IgD-negative memory B cell (primary cell): ENCODE data around the gene MEOX1. TPM values are rescaled to one million over a fixed set of nuclear protein-coding genes. Genes with fewer than 3 reads are reported as not detected.

Experiments used
- H3K27ac Mint-ChIP-seq, 3 donors: one replicate each; pipeline ENCODE4 v1.8.0; 2020 to 2022; ENCODE audit warnings: mild to moderate bottlenecking in 3 of 3, mixed read lengths in 3 of 3, moderate library complexity in 1 of 3
- H3K27me3 Mint-ChIP-seq: one replicate; pipeline ENCODE4 v1.8.0; 2021; ENCODE audit warnings: mixed read lengths
- H3K36me3 Mint-ChIP-seq: one replicate; pipeline ENCODE4 v1.8.0; 2020; ENCODE audit warnings: mild to moderate bottlenecking, mixed read lengths
- H3K4me1 Mint-ChIP-seq, 3 donors: one replicate each; pipeline ENCODE4 v1.8.0; 2020 to 2022; ENCODE audit warnings: mixed read lengths in 3 of 3, mild to moderate bottlenecking in 1 of 3
- H3K4me3 Mint-ChIP-seq, 4 donors: one replicate each; pipeline ENCODE4 v1.8.0; 2020 to 2022; ENCODE audit warnings: mild to moderate bottlenecking in 4 of 4, mixed read lengths in 4 of 4, moderate library complexity in 3 of 4
- H3K9me3 Mint-ChIP-seq, 3 donors: one replicate each; pipeline ENCODE4 v1.8.0; 2020 to 2021; ENCODE audit warnings: mixed read lengths in 3 of 3, mild to moderate bottlenecking in 1 of 3
- polyA plus RNA-seq: library from polyadenylated mRNA; unstranded; fragments of 300-500 nt; fragmentation: Illumina TruSeq; gene quantifications from one replicate; pipeline ENCODE4 v1.2.3, GENCODE V29; 2021

MEOX1 gene
- polyA plus RNA-seq, 1 donor from 2014 or later: not detected

DNA sequence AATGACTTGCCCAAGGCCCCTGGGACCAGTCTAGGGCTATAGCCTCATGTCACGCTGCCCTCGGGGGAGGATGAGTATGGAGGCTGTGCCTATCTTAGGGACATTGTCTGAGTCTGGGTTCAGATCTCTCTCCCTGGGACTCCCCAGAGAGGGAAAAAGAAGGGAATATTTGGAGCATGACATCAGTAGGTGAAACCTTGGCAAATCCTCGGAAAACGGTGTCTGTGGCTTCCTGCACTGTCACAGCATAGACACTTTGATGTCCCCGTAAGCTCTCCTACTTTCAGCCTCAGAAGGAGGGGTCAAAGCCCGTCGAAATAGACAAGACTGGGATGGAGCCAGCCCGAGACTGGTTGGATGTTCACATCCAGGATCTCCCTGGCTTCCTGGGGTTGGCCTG, 11.3 kb downstream of the MEOX1 start:
- no peaks in the 10 kb centered on the region for H3K4me1 Mint-ChIP-seq
- no peaks in the 10 kb centered on the region for H3K9me3 Mint-ChIP-seq
- H3K27me3 Mint-ChIP-seq: peaks cover 23% of the 10 kb centered on the region
- peaks cover 2% of the 10 kb centered on the region for H3K36me3 Mint-ChIP-seq
- H3K4me3 Mint-ChIP-seq: no peak overlapping the region
- H3K27ac Mint-ChIP-seq: no peak overlapping the region

DNA sequence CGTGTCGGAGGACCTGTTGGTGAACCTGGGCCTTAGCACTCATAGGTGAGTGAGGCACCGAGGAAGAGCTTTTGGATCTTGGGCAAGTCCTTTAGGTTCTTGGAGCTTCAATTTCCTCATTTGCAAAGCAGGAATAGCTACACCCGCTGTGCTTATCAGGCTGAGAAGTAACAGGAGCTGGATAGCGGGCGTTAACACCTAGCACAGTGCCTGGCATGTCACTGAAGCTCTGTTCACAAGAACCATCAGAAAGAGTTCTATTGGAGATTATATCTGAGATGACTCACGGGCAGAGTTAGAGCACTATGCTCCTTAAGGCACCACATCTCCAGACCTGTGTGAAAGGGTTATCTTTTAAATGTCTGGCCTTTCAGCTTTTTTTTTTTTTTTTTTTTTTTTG, 12.8 kb downstream of the MEOX1 start:
- peaks cover 32% of the 10 kb centered on the region for H3K27me3 Mint-ChIP-seq
- H3K4me3 Mint-ChIP-seq: no peak overlapping the region
- no peaks in the 10 kb centered on the region for H3K4me1 Mint-ChIP-seq
- peaks cover 4% of the 10 kb centered on the region for H3K36me3 Mint-ChIP-seq
- H3K9me3 Mint-ChIP-seq: no peaks in the 10 kb centered on the region
- H3K27ac Mint-ChIP-seq: no peak overlapping the region

DNA sequence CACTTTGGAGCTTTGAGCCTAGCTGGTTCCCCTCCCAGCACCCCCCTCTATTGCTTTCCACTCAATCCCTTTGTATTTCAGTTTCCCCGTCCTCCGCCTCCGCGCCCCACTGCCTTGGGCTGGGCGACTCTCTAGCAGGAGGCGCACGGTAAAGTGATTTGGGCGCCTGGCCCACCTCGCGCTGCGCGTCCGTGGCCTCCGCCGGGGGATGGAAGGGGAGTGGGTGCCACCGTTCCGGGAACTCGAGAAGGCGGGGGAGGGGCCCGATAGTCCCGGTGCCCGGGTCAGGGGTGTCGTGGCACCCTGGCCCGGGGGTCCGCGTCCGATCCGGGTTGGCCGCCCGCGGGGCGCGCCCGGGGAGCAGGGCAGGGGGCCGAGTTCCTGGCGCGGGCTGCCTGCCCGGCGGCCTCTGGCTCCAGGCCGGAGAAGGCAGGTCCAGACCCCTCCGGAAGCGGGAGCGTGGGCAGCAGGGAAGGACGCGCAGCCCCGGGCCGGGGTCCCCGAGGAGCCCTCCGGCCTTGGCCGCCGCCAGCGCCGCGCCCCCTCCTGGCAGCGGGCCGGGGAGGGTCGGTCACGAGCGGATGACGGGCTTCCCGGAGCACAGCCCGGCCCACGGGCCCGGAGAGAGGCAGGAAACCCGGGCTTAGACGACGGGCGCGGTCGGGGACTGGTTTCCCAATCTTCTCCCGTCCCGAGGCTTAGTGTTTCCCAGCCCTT, 15.8 kb downstream of the MEOX1 start:
- Mint-ChIP-seq H3K4me1 (no peaks in the 10 kb centered on the region), H3K27me3 (peaks cover 27% of the 10 kb centered on the region), H3K27ac (no peak overlapping the region), H3K36me3 (peaks cover 4% of the 10 kb centered on the region), H3K4me3 (no peak overlapping the region), H3K9me3 (no peaks in the 10 kb centered on the region)

DNA sequence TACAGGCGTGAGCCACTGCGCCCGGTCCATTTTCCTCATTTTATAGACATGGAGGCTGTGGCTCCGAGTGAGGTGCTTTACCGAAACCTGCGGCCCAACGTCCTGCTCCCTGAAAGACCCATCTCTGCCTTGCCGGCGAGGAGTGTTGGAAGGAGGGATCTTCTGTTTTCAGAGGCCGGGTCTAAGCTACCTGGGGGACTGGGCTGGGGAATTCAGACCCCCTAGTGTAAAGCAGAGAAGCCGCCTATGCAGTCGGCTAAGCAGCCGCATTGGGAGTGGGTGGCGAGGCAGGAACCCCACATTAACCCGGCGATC, 16.3 kb downstream of the MEOX1 start:
- peaks cover 29% of the 10 kb centered on the region for H3K27me3 Mint-ChIP-seq
- peak overlapping the region in 1 of 4 donors; percentile 55 for H3K4me3 Mint-ChIP-seq
- H3K27ac Mint-ChIP-seq: no peak overlapping the region
- peaks cover 4% of the 10 kb centered on the region for H3K36me3 Mint-ChIP-seq
- no peaks in the 10 kb centered on the region for H3K9me3 Mint-ChIP-seq
- no peaks in the 10 kb centered on the region for H3K4me1 Mint-ChIP-seq

DNA sequence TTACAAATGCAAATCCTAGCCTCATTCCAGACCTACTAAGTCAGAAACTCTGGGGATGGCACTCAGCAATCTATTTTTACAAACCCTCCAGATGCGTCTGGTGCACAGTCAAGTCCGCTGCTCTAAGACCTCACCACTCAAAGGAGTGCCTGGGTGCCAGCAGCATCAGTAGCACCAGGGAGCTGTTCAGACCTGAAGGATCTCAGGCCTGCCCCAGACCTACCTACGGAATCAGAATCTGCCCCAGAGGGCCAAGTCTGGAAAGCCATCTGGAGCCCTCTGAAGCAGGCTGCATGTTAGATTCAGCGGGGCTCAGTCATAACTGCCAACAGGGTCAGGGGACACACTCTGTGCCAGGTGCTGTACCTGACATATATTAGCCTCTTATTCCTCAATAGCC, 17.6 kb downstream of the MEOX1 start:
- Mint-ChIP-seq H3K27ac (peak overlapping the region in 1 of 3 donors; percentile 77), H3K4me1 (no peaks in the 10 kb centered on the region), H3K4me3 (no peak overlapping the region), H3K9me3 (no peaks in the 10 kb centered on the region), H3K27me3 (peaks cover 30% of the 10 kb centered on the region), H3K36me3 (peaks cover 4% of the 10 kb centered on the region)

DNA sequence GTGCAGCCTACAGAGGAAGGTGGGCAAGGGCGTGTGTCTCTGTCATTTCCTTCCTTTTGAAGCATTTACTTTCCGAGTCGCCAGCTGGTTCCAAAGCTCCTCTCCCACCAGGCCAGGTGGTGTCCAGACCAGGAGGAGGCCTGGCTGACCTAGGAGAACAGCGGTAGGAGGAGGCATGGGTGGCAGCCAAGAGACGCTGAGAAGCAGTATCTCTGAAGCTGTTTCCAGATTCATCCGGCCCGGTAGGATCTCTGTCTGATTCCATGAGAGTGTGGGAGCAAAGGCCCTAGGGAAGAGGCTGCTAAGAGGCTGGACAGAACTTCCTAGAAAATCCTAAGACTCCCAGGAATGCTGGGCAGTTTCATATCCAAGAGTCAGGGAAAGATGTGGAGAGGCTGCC, 20.3 kb downstream of the MEOX1 start:
- H3K27ac Mint-ChIP-seq: peak overlapping the region in 1 of 3 donors; percentile 85
- no peak overlapping the region for H3K4me3 Mint-ChIP-seq
- H3K36me3 Mint-ChIP-seq: peaks cover 4% of the 10 kb centered on the region
- no peaks in the 10 kb centered on the region for H3K4me1 Mint-ChIP-seq
- H3K27me3 Mint-ChIP-seq: peaks cover 22% of the 10 kb centered on the region
- H3K9me3 Mint-ChIP-seq: no peaks in the 10 kb centered on the region

DNA sequence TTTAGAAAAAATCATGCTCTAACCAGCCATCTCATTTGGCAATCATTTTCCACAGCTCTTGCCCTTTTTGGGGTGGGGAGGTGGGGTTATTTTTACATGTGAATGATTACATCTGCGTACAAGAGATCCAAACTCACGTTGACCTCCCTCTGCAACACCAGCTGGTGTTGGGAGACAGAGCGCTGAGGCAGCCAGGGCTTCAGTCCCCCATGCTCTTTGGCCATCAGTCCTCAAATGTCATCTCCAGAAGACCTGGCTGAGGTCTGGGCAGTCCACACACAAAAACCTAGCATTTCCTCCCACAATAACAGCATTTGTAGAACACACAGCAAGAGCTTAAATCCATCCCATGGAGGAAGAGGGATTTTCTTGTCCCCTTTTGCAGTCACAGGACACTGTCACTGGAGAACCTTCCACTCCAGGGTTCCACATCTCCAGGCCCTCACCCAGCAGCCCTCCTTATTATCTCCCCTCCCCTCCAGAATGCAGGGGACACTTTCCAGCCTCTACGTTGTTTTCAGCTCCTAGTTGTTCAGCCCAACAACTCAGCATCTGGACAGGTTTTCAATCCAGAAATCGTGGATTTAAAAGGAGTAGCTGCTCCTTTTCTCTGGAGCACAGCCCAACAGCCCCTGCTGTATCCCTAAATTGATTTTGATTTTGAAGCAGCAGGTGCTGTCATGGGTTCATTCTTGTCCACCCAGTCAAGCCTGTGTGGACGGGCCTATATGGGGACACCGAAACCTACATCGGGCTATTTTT, 21.1 kb downstream of the MEOX1 start:
- Mint-ChIP-seq H3K27ac (peak overlapping the region in 1 of 3 donors; percentile 85), H3K36me3 (peaks cover 4% of the 10 kb centered on the region), H3K4me3 (no peak overlapping the region), H3K27me3 (peaks cover 19% of the 10 kb centered on the region), H3K4me1 (no peaks in the 10 kb centered on the region), H3K9me3 (no peaks in the 10 kb centered on the region)

DNA sequence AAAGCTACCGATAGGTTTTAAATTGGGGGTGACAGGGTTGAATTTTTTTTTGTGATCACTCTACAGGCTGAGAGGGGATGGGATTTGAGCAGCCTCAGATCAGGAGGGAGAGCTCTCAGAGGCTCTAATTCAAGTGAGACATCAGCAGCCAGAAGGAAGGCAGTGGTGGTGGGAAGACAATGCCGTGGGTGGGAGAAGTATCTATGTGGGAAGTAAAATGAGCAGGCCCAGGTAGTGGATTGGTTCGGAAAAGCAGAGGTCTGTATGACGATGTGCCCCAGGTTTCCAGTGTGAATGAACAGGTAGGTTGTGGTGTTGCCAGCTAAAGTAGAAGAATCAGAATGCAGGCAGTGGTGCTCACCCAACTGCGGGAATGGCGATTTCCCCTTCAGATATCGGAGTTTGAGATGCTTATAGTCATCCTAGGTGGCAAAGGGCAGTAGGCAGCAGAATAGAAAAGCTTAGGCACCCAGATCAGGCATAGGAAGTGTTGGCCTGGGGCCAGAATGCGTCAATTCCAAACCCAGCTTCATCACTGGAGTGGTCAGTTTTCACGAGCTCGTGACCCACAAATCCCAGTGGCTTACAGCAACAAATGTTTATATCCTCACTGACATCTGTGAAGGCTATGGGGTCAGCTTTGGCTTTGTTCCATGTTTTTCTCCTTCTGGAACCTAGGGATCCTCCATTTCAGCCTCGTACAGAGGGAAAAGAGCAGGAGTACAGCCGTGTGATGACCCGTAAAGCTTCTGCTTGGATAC, 24.0 kb downstream of the MEOX1 start:
- Mint-ChIP-seq H3K27me3 (peaks cover 11% of the 10 kb centered on the region), H3K4me3 (no peak overlapping the region), H3K27ac (no peak overlapping the region), H3K36me3 (peaks cover 2% of the 10 kb centered on the region), H3K9me3 (no peaks in the 10 kb centered on the region), H3K4me1 (no peaks in the 10 kb centered on the region)

DNA sequence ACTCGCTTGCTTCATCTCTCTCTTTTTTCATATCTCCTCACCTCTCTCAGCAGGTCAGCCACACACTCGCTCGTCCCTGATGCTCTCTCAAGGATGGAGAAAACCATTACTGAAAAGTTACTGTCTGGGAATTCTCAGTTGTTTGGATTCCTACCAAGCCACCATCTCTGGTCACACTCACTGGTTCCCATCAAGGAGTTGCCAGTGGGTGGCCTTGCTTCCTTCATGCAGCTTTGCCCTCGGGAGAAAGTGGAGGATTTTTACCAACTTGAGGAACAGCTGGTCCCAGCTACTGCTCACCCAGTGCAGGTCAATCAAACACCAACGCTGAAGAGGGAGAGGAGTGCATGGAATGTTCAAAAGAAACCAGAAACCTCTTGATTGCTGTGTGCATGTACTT, 25.3 kb downstream of the MEOX1 start:
- Mint-ChIP-seq H3K9me3 (no peaks in the 10 kb centered on the region), H3K36me3 (peaks cover under 1% of the 10 kb centered on the region), H3K27ac (no peak overlapping the region), H3K4me3 (no peak overlapping the region), H3K4me1 (no peaks in the 10 kb centered on the region), H3K27me3 (peaks cover 11% of the 10 kb centered on the region)

DNA sequence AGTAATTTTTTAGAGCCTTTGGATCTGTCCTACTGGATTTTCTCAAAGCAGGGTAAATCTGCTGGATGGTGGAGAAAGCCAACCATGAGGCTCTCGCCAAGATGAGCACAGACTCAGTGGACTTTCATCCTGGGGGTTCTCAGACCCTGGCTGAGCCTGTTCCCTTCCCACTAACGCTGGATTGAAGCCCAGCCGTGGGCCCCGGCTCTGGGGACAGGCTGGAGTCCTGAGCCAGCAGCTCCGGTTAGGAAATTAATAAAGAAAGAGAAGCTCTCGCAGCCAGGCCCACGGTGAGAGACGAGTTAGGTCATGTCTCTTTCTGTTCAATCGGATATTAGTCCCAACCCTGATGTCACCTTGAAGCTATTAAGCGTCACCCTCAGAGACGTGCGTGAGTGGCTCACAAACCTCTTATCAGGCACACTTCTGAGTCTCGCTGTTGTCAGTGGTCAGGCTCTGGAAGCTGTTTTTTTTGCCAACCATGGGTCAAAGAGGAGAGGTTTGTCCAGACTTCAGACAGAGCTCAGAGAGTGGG, 27.1 kb downstream of the MEOX1 start:
- Mint-ChIP-seq H3K4me1 (no peaks in the 10 kb centered on the region), H3K4me3 (no peak overlapping the region), H3K9me3 (no peaks in the 10 kb centered on the region), H3K36me3 (no peaks in the 10 kb centered on the region), H3K27ac (no peak overlapping the region), H3K27me3 (peaks cover 9% of the 10 kb centered on the region)

DNA sequence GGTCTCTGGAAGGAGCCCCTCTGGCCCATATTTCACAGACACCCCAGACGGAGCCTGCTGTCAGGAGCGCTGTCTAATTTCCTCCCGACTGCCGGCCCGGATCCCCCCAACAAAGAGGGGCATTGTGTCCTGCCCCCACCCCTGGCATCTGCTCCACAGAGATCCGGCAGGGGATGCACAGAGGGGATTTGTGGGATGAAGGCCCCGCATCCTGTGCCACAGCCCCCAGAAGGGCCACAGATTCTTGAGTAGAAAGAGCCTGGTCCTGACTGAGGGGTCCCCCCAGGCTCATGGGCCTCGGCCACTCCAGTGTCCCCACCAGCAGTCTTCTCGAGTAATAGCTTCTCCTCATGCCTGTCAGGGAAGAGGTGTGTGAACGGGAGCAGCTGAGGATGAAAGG, 29.5 kb downstream of the MEOX1 start:
- Mint-ChIP-seq H3K27me3 (peaks cover 6% of the 10 kb centered on the region), H3K4me1 (no peaks in the 10 kb centered on the region), H3K27ac (no peak overlapping the region), H3K9me3 (no peaks in the 10 kb centered on the region), H3K36me3 (no peaks in the 10 kb centered on the region), H3K4me3 (no peak overlapping the region)

DNA sequence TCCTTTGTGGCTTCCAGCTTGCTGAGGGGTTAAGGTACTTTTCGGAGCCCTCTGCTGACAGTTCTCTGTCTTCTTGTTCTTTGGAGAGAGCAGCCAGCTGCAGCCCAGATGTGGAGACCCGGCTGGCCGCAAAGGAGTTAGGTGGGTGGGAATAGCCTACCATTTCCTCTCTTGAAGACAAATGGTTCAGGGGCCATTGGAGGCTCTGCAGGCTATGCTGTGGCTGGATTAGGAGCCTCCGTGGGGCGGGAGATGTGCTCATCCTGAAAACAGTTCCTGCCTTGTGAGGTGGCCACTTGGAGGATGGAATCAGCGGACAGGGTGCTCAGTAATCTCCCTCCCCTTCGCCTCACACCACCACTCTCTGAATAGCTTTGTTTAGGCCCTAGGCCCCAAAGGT, 30.3 kb downstream of the MEOX1 start:
- H3K27me3 Mint-ChIP-seq: peaks cover 6% of the 10 kb centered on the region
- no peaks in the 10 kb centered on the region for H3K9me3 Mint-ChIP-seq
- no peak overlapping the region for H3K4me3 Mint-ChIP-seq
- no peaks in the 10 kb centered on the region for H3K4me1 Mint-ChIP-seq
- no peak overlapping the region for H3K27ac Mint-ChIP-seq
- H3K36me3 Mint-ChIP-seq: no peaks in the 10 kb centered on the region

DNA sequence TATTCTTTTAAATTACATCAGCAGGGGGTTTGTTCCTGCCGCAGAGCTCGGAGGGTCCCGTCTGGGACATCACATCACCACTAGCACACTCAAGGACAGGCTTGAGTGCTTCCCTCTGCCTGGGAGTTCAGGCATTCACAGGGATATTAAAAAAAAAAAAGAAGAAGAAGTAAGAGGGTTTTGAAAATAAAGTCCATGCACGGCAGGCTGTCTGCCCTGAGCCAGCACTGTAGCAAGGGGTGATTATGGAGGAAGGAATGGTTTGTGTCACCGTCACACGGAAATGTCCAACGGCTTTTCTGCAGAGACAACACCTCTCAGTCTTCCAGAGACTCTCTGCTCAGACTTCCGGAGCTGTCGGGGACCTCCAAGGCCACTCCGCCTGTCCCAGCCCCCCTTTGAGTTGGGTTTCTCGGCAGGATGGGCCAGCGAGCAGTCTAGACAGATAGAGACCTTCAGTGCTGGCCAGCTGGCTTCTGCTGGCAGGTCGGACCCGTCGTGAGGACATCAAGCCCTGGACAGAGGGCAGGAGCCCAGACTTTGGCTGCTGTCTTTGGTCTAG, 33.6 kb downstream of the MEOX1 start:
- no peak overlapping the region for H3K4me3 Mint-ChIP-seq
- peaks cover 14% of the 10 kb centered on the region for H3K27me3 Mint-ChIP-seq
- no peaks in the 10 kb centered on the region for H3K36me3 Mint-ChIP-seq
- H3K4me1 Mint-ChIP-seq: no peaks in the 10 kb centered on the region
- no peaks in the 10 kb centered on the region for H3K9me3 Mint-ChIP-seq
- H3K27ac Mint-ChIP-seq: no peak overlapping the region

DNA sequence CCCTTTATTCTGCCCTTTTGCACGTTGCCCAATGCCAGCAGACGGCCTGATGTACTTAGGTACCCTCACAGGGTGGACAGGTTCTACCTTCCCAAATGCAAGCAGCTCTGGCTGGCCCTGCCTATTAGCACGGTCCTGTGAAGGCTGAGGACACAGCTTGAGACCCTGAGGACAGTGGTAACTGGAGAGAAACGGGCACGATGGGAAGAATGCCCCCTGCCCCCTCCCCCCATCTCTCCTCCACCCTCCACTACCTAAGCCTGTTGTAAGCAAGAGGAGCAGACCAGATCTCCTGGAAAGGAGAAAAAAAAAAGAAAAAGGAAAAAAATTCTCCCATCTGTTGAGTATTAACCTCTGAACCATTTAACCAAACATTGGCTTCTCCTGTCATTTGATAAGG, 34.1 kb downstream of the MEOX1 start:
- Mint-ChIP-seq H3K36me3 (no peaks in the 10 kb centered on the region), H3K9me3 (no peaks in the 10 kb centered on the region), H3K27me3 (peaks cover 14% of the 10 kb centered on the region), H3K4me1 (no peaks in the 10 kb centered on the region), H3K4me3 (no peak overlapping the region), H3K27ac (no peak overlapping the region)

DNA sequence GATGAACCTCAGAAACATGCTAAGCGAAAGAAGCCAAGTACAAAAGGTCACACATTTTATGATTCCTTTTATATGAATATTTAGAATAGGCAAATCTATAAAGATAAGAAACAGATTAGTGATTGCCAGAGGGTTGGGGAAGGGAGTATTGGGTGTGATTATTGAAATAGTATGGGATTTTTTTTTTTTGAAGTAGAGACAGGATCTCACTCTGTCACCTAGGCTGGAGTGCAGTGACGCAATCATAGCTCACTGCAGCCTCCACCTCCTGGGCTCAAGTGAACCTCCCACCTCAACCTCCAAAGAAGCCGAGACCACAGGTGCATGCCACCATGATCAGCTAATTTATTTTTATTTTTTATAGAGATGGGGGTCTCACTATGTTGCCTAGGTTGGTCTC, 35.7 kb downstream of the MEOX1 start:
- Mint-ChIP-seq H3K4me1 (no peaks in the 10 kb centered on the region), H3K27me3 (peaks cover 20% of the 10 kb centered on the region), H3K36me3 (no peaks in the 10 kb centered on the region), H3K27ac (no peak overlapping the region), H3K9me3 (no peaks in the 10 kb centered on the region), H3K4me3 (no peak overlapping the region)
